Fibroblast of peridontal ligament (primary cell): Measurements from ENCODE around the gene BFSP2.

ENCODE experiments used
- DNase-seq: peaks from one replicate; pipeline ENCODE4 v3.0.0-alpha.2; 2010; ENCODE audit errors: extremely low read depth

BFSP2 gene

GRCh38 chr3:133400006-133400515 is at the start of gene BFSP2:
Gene BFSP2 (plus strand): TSS chr3:133400056. CDS start chr3:133400084, 28 bp downstream.
- DNase-seq: no peak

GRCh38 chr3:133354721-133355120 is 45.1 kb upstream of the BFSP2 start:
- no peak for DNase-seq

GRCh38 chr3:133360476-133360875 is 39.4 kb upstream of the BFSP2 start:
- DNase-seq: no peak

- DNase-seq: no peak
Measured at GRCh38 chr3:133361011-133361410, 38.8 kb upstream of the BFSP2 start.

- DNase-seq: no peak
Measured at GRCh38 chr3:133361435-133361834, 38.4 kb upstream of the BFSP2 start.

- DNase-seq: no peak
Measured at GRCh38 chr3:133362539-133362938, 37.3 kb upstream of the BFSP2 start.

GRCh38 chr3:133364704-133365103 is 35.2 kb upstream of the BFSP2 start:
- DNase-seq: no peak

- DNase-seq: no peak
Measured at GRCh38 chr3:133366921-133367320, 32.9 kb upstream of the BFSP2 start.

GRCh38 chr3:133367403-133367802 is 32.5 kb upstream of the BFSP2 start:
- DNase-seq: no peak

- DNase-seq: no peak
Measured at GRCh38 chr3:133367956-133368355, 31.9 kb upstream of the BFSP2 start.

GRCh38 chr3:133368371-133369067 is 31.3 kb upstream of the BFSP2 start:
- no peak for DNase-seq

GRCh38 chr3:133369068-133369440 is 30.8 kb upstream of the BFSP2 start:
- no peak for DNase-seq

GRCh38 chr3:133371181-133371580 is 28.7 kb upstream of the BFSP2 start:
- DNase-seq: no peak

- no peak for DNase-seq
Measured at GRCh38 chr3:133371676-133372075, 28.2 kb upstream of the BFSP2 start.

GRCh38 chr3:133374708-133375402 is 25.0 kb upstream of the BFSP2 start:
- DNase-seq: no peak

GRCh38 chr3:133375403-133375745 is 24.5 kb upstream of the BFSP2 start:
- no peak for DNase-seq

GRCh38 chr3:133376810-133377209 is 23.0 kb upstream of the BFSP2 start:
- no peak for DNase-seq

GRCh38 chr3:133377396-133377795 is 22.5 kb upstream of the BFSP2 start:
- peak; percentile 60 for DNase-seq

GRCh38 chr3:133379926-133380325 is 19.9 kb upstream of the BFSP2 start:
- DNase-seq: no peak

- DNase-seq: no peak
Measured at GRCh38 chr3:133380481-133381225, 19.2 kb upstream of the BFSP2 start.

- DNase-seq: no peak
Measured at GRCh38 chr3:133381346-133382109, 18.3 kb upstream of the BFSP2 start.

- no peak for DNase-seq
Measured at GRCh38 chr3:133383175-133383574, 16.7 kb upstream of the BFSP2 start.
